Activated naive CD8-positive, alpha-beta T cell (primary cell): ENCODE data around the gene JADE2.

ENCODE experiments used
- H3K27ac Mint-ChIP-seq: one replicate; pipeline ENCODE4 v1.8.0; 2021; ENCODE audit warnings: mixed read lengths
- H3K27me3 Mint-ChIP-seq: one replicate; pipeline ENCODE4 v1.8.0; 2021; ENCODE audit warnings: mixed read lengths
- H3K36me3 Mint-ChIP-seq: one replicate; pipeline ENCODE4 v1.8.0; 2021; ENCODE audit warnings: mixed read lengths
- H3K4me1 Mint-ChIP-seq: one replicate; pipeline ENCODE4 v1.8.0; 2021; ENCODE audit warnings: low read depth, mixed read lengths
- H3K4me3 Mint-ChIP-seq: one replicate; pipeline ENCODE4 v1.8.0; 2021; ENCODE audit warnings: mild to moderate bottlenecking, mixed read lengths
- H3K9me3 Mint-ChIP-seq: one replicate; pipeline ENCODE4 v1.8.0; 2021; ENCODE audit warnings: low read depth, mixed read lengths

The JADE2 gene

DNA sequence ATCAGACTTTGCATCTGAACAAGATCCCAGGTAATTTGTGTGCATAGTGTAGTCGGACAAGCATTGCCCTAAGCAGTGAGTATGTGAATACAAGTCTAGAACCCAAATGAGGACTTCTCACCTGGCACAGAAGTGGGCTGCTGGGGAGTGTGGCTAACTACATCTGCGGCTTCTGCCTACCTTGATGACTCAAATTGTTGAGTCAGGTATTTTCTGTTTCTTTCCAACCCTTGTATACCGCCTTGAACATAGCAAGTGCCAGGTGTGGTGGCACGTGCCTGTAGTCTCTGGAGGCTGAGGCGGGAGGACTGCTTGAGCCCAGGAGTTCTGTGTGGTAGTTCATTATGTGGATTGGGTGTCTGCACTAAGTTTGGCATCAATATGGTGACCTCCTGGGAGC lies 7.9 kb upstream of the JADE2 start:
- Mint-ChIP-seq H3K27ac (no peak overlapping the region), H3K36me3 (no peaks in the 10 kb centered on the region), H3K4me1 (peaks cover 2% of the 10 kb centered on the region), H3K9me3 (no peaks in the 10 kb centered on the region), H3K27me3 (no peaks in the 10 kb centered on the region), H3K4me3 (no peak overlapping the region)

DNA sequence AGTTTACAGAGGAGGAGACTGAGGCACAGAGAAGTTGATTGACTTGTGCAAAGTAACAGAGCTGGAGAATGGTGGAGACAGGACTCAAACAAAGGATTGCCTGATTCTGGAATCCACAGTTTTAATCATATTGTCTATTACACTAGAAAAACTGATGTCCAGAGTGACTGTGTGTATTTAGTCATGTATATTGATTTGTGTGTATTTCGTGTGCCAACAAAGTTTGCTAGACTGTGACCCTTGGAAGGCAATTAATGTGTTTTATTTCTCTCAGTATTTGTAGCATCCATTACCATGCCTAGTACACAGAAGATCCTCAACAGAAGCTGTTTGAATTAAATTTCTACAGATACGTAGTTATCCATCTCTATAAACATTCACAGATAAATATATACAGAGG lies 5.5 kb upstream of the JADE2 start:
- H3K36me3 Mint-ChIP-seq: no peaks in the 10 kb centered on the region
- no peak overlapping the region for H3K4me3 Mint-ChIP-seq
- no peak overlapping the region for H3K27ac Mint-ChIP-seq
- no peaks in the 10 kb centered on the region for H3K9me3 Mint-ChIP-seq
- no peaks in the 10 kb centered on the region for H3K27me3 Mint-ChIP-seq
- H3K4me1 Mint-ChIP-seq: peaks cover 12% of the 10 kb centered on the region

- Mint-ChIP-seq H3K27me3 (no peaks in the 10 kb centered on the region), H3K4me1 (peaks cover 14% of the 10 kb centered on the region), H3K27ac (no peak overlapping the region), H3K9me3 (no peaks in the 10 kb centered on the region), H3K36me3 (no peaks in the 10 kb centered on the region), H3K4me3 (no peak overlapping the region)
Observed at GRCh38 chr5:134521841-134522240, 3.6 kb upstream of the JADE2 start.

DNA sequence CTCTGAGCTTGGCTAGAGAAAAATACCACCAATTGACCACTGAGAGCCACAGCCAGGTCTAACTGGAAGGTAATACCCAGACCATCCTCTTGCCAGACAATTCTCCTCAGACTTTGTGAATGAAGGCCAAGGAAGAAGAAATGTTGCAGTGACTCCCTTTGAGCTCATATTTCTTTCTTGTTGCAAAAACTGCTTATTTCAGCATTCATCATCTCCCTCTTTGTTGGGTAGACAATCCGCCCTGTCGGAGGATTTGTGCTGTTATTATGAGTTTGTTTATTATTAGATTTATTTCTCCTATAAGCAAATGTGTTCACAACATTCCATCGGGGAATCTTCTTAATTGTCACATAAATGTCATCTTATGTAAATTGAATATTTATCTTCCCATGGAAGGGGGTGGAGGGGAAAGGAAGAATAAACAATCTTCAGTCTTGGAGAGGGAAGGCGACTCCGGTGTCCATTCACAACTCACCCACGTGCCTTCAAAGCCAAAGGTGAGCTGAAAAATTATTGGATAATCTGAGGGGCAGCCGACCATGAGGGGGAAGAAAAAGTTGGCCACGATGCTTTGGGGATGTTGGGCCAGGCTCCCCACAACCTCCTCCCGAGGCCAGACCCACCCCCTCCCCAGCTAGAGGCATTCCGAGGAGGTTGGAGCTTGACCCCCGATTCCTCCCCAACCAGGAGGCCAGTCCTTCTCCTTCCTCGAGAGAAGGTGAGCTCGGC lies 1.8 kb upstream of the JADE2 start:
- H3K4me1 Mint-ChIP-seq: peaks cover 22% of the 10 kb centered on the region
- no peaks in the 10 kb centered on the region for H3K36me3 Mint-ChIP-seq

DNA sequence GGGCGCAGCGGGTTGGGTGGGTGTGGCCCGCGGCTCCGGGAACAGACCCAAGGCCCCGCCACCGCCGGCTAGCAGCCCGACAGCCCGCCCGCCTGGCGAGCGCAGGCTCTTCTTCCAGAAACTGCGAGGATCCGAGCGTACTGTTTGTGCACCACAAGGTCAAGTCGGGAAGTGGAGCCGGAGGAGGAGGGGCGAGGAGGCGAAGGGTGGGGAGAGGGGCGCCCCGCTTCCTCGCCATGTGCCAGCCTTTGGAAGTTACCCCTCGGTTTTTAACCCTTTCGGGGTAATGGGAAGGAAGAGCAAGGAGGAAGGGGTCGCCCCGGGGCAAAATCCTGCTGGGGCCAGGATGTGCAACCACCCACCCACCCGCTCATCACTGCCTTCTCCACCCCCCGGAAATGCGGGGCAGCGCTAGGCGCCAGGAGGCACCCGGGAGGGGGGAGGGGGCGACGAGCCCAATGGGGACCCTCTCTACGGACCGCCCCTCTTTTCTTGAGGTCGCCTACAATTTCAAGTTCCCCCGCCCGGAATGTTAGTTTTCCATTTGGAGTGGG lies 1.1 kb upstream of the JADE2 start:
- H3K27me3 Mint-ChIP-seq: no peaks in the 10 kb centered on the region

More for the DNA sequence above, 1.8 kb upstream of the JADE2 start:
- peak overlapping the region; percentile 96 for H3K4me3 Mint-ChIP-seq
- no peaks in the 10 kb centered on the region for H3K9me3 Mint-ChIP-seq
- no peaks in the 10 kb centered on the region for H3K27me3 Mint-ChIP-seq
- peak overlapping the region; percentile 94 for H3K27ac Mint-ChIP-seq

GRCh38 chr5:134525683-134526482 lies 413 bp downstream of the JADE2 start:
- H3K4me1 Mint-ChIP-seq: peaks cover 43% of the 10 kb centered on the region
- no peaks in the 10 kb centered on the region for H3K9me3 Mint-ChIP-seq

More for the DNA sequence above, 1.1 kb upstream of the JADE2 start:
- peak overlapping the region; percentile 96 for H3K4me3 Mint-ChIP-seq
- H3K36me3 Mint-ChIP-seq: no peaks in the 10 kb centered on the region
- H3K27ac Mint-ChIP-seq: peak overlapping the region; percentile 99
- peaks cover 28% of the 10 kb centered on the region for H3K4me1 Mint-ChIP-seq
- H3K9me3 Mint-ChIP-seq: no peaks in the 10 kb centered on the region

DNA sequence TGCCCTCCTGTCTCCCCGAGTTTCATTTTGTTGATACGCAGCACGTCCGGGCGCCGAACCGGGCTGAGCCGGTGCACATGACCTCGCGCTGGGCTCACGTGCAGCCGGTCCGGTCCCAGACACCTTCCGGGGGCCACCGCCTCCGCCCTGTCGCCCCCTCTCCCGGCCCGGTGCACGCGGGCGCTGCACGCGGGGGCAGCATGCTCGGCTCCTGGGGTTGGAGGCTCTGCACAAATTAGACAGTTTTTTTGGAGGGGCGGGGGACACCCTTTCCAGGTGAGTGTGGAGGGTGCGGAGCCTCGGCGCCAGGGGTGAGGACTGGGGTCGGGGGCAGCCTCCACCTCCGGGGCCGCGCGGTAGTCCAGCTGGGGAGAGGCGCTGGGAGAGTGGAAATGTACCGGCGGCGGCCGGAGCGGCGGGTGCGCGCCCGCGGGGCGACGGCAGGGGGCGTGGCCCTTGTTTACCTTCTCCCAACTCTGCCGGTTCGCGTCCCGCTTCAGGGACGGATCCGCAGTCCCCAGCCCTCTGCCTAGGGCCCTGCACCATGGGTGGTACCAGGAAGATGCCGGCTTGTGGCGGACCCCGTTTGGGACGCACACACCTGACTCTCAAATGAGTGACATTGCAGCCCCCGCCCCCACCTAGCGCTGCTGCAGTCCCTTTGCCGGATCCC lies 1.1 kb downstream of the JADE2 start:
- H3K4me1 Mint-ChIP-seq: peaks cover 49% of the 10 kb centered on the region
- peak overlapping the region; percentile 92 for H3K27ac Mint-ChIP-seq
- H3K9me3 Mint-ChIP-seq: no peaks in the 10 kb centered on the region
- H3K36me3 Mint-ChIP-seq: no peaks in the 10 kb centered on the region
- no peaks in the 10 kb centered on the region for H3K27me3 Mint-ChIP-seq
- peak overlapping the region; percentile 93 for H3K4me3 Mint-ChIP-seq

More at GRCh38 chr5:134525683-134526482, 413 bp downstream of the JADE2 start:
- peak overlapping the region; percentile 99 for H3K4me3 Mint-ChIP-seq
- H3K27ac Mint-ChIP-seq: peak overlapping the region; percentile 98
- no peaks in the 10 kb centered on the region for H3K27me3 Mint-ChIP-seq
- H3K36me3 Mint-ChIP-seq: no peaks in the 10 kb centered on the region

GRCh38 chr5:134527156-134527960 lies 1.9 kb downstream of the JADE2 start:
- Mint-ChIP-seq H3K36me3 (no peaks in the 10 kb centered on the region), H3K27me3 (no peaks in the 10 kb centered on the region), H3K4me1 (peaks cover 55% of the 10 kb centered on the region), H3K9me3 (no peaks in the 10 kb centered on the region), H3K27ac (peak overlapping the region; percentile 92), H3K4me3 (peak overlapping the region; percentile 93)

- peaks cover 61% of the 10 kb centered on the region for H3K4me1 Mint-ChIP-seq
- H3K27me3 Mint-ChIP-seq: no peaks in the 10 kb centered on the region
- peak overlapping the region; percentile 86 for H3K27ac Mint-ChIP-seq
- H3K36me3 Mint-ChIP-seq: no peaks in the 10 kb centered on the region
- no peaks in the 10 kb centered on the region for H3K9me3 Mint-ChIP-seq
- peak overlapping the region; percentile 93 for H3K4me3 Mint-ChIP-seq
Observed at GRCh38 chr5:134527961-134528424, 2.5 kb downstream of the JADE2 start.

- no peaks in the 10 kb centered on the region for H3K9me3 Mint-ChIP-seq
- peaks cover 61% of the 10 kb centered on the region for H3K4me1 Mint-ChIP-seq
- H3K36me3 Mint-ChIP-seq: no peaks in the 10 kb centered on the region
- no peaks in the 10 kb centered on the region for H3K27me3 Mint-ChIP-seq
- H3K27ac Mint-ChIP-seq: peak overlapping the region; percentile 86
- peak overlapping the region; percentile 93 for H3K4me3 Mint-ChIP-seq
Observed at GRCh38 chr5:134528556-134528955, 3.1 kb downstream of the JADE2 start.

DNA sequence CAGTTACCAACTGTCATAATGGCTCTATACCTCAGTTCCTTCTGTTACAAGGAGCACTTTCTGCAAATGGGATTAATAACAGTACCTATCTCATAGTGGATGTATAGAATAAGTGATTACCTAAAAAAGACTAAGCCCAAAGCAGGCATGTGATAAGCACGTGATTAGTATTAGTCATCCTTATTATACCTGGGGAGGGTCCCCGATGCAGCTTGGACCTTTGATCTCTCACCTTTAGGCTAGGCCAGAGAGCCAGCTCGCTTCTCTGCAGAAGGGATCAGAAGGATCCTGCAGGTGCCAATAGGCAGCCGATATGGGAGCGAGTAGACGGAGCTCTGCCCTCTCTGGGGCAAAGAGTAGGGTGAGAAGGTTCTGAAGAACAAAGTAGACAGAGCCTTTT lies 4.0 kb downstream of the JADE2 start:
- Mint-ChIP-seq H3K27ac (peak overlapping the region; percentile 86), H3K4me3 (peak overlapping the region; percentile 23), H3K36me3 (no peaks in the 10 kb centered on the region), H3K4me1 (peaks cover 65% of the 10 kb centered on the region), H3K9me3 (no peaks in the 10 kb centered on the region), H3K27me3 (no peaks in the 10 kb centered on the region)

DNA sequence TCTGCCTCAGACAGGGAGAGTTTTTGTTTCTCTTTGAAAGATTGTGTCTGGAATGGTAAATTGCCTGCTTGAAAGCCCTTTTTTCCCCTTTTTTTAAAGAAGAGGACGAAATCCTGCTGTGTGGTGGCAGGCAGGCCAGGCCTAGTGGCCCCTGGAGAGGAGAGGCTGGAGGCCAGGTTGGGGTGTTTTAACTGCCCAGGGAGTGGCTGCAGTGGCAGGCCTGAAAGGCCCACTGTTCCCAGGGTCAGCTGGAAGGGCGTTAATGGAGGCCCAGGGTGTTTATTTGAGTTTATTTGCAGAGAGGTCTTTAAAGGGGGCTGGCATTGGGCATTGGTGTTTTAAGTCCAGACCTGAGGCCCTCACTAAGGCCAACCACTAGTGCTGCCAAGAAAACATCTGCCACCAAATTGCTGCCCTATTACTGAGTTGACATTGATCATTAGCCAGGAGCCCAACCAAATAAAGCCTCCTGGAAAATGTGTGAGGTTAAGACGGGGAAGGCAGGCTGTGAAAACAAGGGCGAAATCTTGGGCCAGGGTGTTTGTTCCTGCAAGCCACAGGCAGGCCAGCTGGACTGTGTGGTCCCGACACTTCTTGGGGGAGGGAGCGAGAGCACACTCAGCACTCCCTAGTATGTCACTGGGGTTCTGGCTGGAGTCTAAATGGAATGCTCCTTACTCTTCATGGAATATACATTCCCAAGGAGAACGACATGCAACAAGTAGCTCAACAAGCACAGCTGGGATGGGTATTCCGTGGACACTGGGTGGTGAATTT lies 5.0 kb downstream of the JADE2 start:
- Mint-ChIP-seq H3K4me1 (peaks cover 73% of the 10 kb centered on the region), H3K4me3 (peak overlapping the region; percentile 69)

GRCh38 chr5:134533115-134533815 lies 7.8 kb downstream of the JADE2 start:
- H3K27me3 Mint-ChIP-seq: no peaks in the 10 kb centered on the region
- H3K36me3 Mint-ChIP-seq: peaks cover 2% of the 10 kb centered on the region
- peak overlapping the region; percentile 89 for H3K27ac Mint-ChIP-seq
- no peaks in the 10 kb centered on the region for H3K9me3 Mint-ChIP-seq
- no peak overlapping the region for H3K4me3 Mint-ChIP-seq
- peaks cover 87% of the 10 kb centered on the region for H3K4me1 Mint-ChIP-seq

More for the DNA sequence above, 5.0 kb downstream of the JADE2 start:
- Mint-ChIP-seq H3K9me3 (no peaks in the 10 kb centered on the region), H3K36me3 (no peaks in the 10 kb centered on the region), H3K27ac (peak overlapping the region; percentile 86), H3K27me3 (no peaks in the 10 kb centered on the region)
